ENCODE results near the gene RIMKLA. TPM values are rescaled to one million over a fixed set of nuclear protein-coding genes. Genes with fewer than 3 reads are reported as not detected.

RIMKLA gene
- under 0.01 TPM in 1 of 2 replicates, not detected in the other for total RNA-seq

GRCh38 chr1:42380586-42381279 lies at the start of gene RIMKLA:
RIMKLA (plus strand) TSS chr1:42380792; CDS start chr1:42380935, 143 bp downstream.

GRCh38 chr1:42335050-42335808 lies 45.4 kb upstream of the RIMKLA start, which contains the start of gene FOXJ3:
FOXJ3 (minus strand) TSS chr1:42335235; CDS start chr1:42311093, 24,142 bp downstream.

GRCh38 chr1:42456010-42456753 lies 75.6 kb downstream of the RIMKLA start, which contains the start of the genes PPCS and ZMYND12:
PPCS (plus strand) TSS chr1:42456543; CDS start chr1:42456566, 23 bp downstream.
ZMYND12 (minus strand) TSS chr1:42456022; CDS start chr1:42455997, 25 bp downstream.

GRCh38 chr1:42462828-42463763 lies 82.5 kb downstream of the RIMKLA start, which contains the start of gene CCDC30:
CCDC30 (plus strand) TSS chr1:42463286; CDS start chr1:42480552, 17,266 bp downstream.

Other genes with a start within 250 kb of the RIMKLA start
- gene GUCA2B, start 227.4 kb upstream of the RIMKLA start, total RNA-seq, result not detected in 2 replicates
- gene GUCA2A, start 216.0 kb upstream of the RIMKLA start, total RNA-seq, result not detected in 2 replicates
- 15.9 and 20.8 TPM in 2 replicates for gene FOXJ3, start 45.6 kb upstream of the RIMKLA start, total RNA-seq
- gene ZMYND12, start 75.2 kb downstream of the RIMKLA start, total RNA-seq, result 0.29 and 2.6 TPM in 2 replicates
- 50.6 and 109 TPM in 2 replicates for gene PPCS, start 75.8 kb downstream of the RIMKLA start, total RNA-seq
- 0.99 and 2.3 TPM in 2 replicates for gene CCDC30, start 82.5 kb downstream of the RIMKLA start, total RNA-seq

Measured in smooth muscle cell of trachea (primary cell).